ENCODE results near the gene ATP8B4.

The ATP8B4 gene

GRCh38 chr15:49827311-49827710 is 291.7 kb downstream of the ATP8B4 start:
- no peak overlapping the region for H3K4me3 ChIP-seq (ENCODE audit: low read depth, low read length)

GRCh38 chr15:49826640-49827234 is 292.3 kb downstream of the ATP8B4 start:
- H3K4me3 ChIP-seq (ENCODE audit: low read depth, low read length), result no peak overlapping the region

- H3K4me3 ChIP-seq (ENCODE audit: low read depth, low read length), result no peak overlapping the region
These were observed 294.3 kb downstream of the ATP8B4 start for GRCh38 chr15:49824775-49825099.

GRCh38 chr15:49823987-49824774 is 294.9 kb downstream of the ATP8B4 start:
- H3K4me3 ChIP-seq (ENCODE audit: low read depth, low read length), result no peak overlapping the region

GRCh38 chr15:49817100-49817499 is 301.9 kb downstream of the ATP8B4 start:
- H3K4me3 ChIP-seq (ENCODE audit: low read depth, low read length), result no peak overlapping the region

GRCh38 chr15:49815950-49816349 is 303.1 kb downstream of the ATP8B4 start:
- no peak overlapping the region for H3K4me3 ChIP-seq (ENCODE audit: low read depth, low read length)

GRCh38 chr15:49815526-49815925 is 303.5 kb downstream of the ATP8B4 start:
- H3K4me3 ChIP-seq (ENCODE audit: low read depth, low read length), result no peak overlapping the region

- H3K4me3 ChIP-seq (ENCODE audit: low read depth, low read length), result no peak overlapping the region
These were observed 304.3 kb downstream of the ATP8B4 start for GRCh38 chr15:49814709-49815108.

- no peak overlapping the region for H3K4me3 ChIP-seq (ENCODE audit: low read depth, low read length)
These were observed 305.4 kb downstream of the ATP8B4 start for GRCh38 chr15:49813625-49814024.

GRCh38 chr15:49810720-49811119 is 308.3 kb downstream of the ATP8B4 start:
- H3K4me3 ChIP-seq (ENCODE audit: low read depth, low read length), result no peak overlapping the region

GRCh38 chr15:49809894-49810609 is 309.0 kb downstream of the ATP8B4 start:
- no peak overlapping the region for H3K4me3 ChIP-seq (ENCODE audit: low read depth, low read length)

GRCh38 chr15:49808341-49808740 is 310.7 kb downstream of the ATP8B4 start:
- H3K4me3 ChIP-seq (ENCODE audit: low read depth, low read length), result no peak overlapping the region
